ENCODE data around the gene CCDC112.
"Not testable (repeated sequence)": the region's sequence is repeated elsewhere in the genome, so short reads cannot be mapped to it uniquely, and the experiment has no call there.

CCDC112 gene

GRCh38 chr5:115296124-115297022 is at the start of gene CCDC112:
Gene CCDC112 (minus strand): TSS chr5:115296654. CDS start chr5:115296543, 111 bp downstream.
- FAIRE-seq: peak; percentile 38
- DNase-seq (ENCODE audit: extremely low spot score, insufficient read length, low read depth): peak; percentile 84

GRCh38 chr5:115345344-115345743 is 48.9 kb upstream of the CCDC112 start:
- FAIRE-seq: peak; percentile 15

GRCh38 chr5:115343855-115344254 is 47.4 kb upstream of the CCDC112 start:
- DNase-seq (ENCODE audit: extremely low spot score, insufficient read length, low read depth) (no peak), FAIRE-seq (no peak)

More at GRCh38 chr5:115345344-115345743, 48.9 kb upstream of the CCDC112 start:
- DNase-seq (ENCODE audit: extremely low spot score, insufficient read length, low read depth): no peak

- no peak for DNase-seq (ENCODE audit: extremely low spot score, insufficient read length, low read depth)
- FAIRE-seq: no peak
Observed at GRCh38 chr5:115342590-115343377, 46.3 kb upstream of the CCDC112 start.

GRCh38 chr5:115341745-115342144 is 45.3 kb upstream of the CCDC112 start:
- FAIRE-seq (no peak), DNase-seq (ENCODE audit: extremely low spot score, insufficient read length, low read depth) (no peak)

GRCh38 chr5:115338851-115339250 is 42.4 kb upstream of the CCDC112 start:
- no peak for FAIRE-seq
- DNase-seq (ENCODE audit: extremely low spot score, insufficient read length, low read depth): no peak

- no peak for FAIRE-seq
- no peak for DNase-seq (ENCODE audit: extremely low spot score, insufficient read length, low read depth)
Observed at GRCh38 chr5:115337882-115338281, 41.4 kb upstream of the CCDC112 start.

- no peak for DNase-seq (ENCODE audit: extremely low spot score, insufficient read length, low read depth)
- no peak for FAIRE-seq
Observed at GRCh38 chr5:115336964-115337363, 40.5 kb upstream of the CCDC112 start.

GRCh38 chr5:115336201-115336720 is 39.8 kb upstream of the CCDC112 start:
- DNase-seq (ENCODE audit: extremely low spot score, insufficient read length, low read depth): no peak
- FAIRE-seq: no peak

- no peak for FAIRE-seq
Observed at GRCh38 chr5:115335301-115335700, 38.8 kb upstream of the CCDC112 start.

GRCh38 chr5:115333164-115333563 is 36.7 kb upstream of the CCDC112 start:
- DNase-seq (ENCODE audit: extremely low spot score, insufficient read length, low read depth): no peak
- no peak for FAIRE-seq

More at GRCh38 chr5:115335301-115335700, 38.8 kb upstream of the CCDC112 start:
- no peak for DNase-seq (ENCODE audit: extremely low spot score, insufficient read length, low read depth)

- FAIRE-seq (peak; percentile 44), DNase-seq (ENCODE audit: extremely low spot score, insufficient read length, low read depth) (no peak)
Observed at GRCh38 chr5:115330830-115331229, 34.4 kb upstream of the CCDC112 start.

GRCh38 chr5:115329475-115329874 is 33.0 kb upstream of the CCDC112 start:
- DNase-seq (ENCODE audit: extremely low spot score, insufficient read length, low read depth) (no peak), FAIRE-seq (peak; percentile 21)

- FAIRE-seq; DNase-seq (ENCODE audit: extremely low spot score, insufficient read length, low read depth): not testable (repeated sequence)
Observed at GRCh38 chr5:115328617-115329274, 32.3 kb upstream of the CCDC112 start.

- FAIRE-seq: no peak
- DNase-seq (ENCODE audit: extremely low spot score, insufficient read length, low read depth): no peak
Observed at GRCh38 chr5:115325296-115325959, 29.0 kb upstream of the CCDC112 start.

- FAIRE-seq (no peak), DNase-seq (ENCODE audit: extremely low spot score, insufficient read length, low read depth) (no peak)
Observed at GRCh38 chr5:115324021-115324420, 27.6 kb upstream of the CCDC112 start.

GRCh38 chr5:115322729-115323128 is 26.3 kb upstream of the CCDC112 start:
- DNase-seq (ENCODE audit: extremely low spot score, insufficient read length, low read depth) (no peak), FAIRE-seq (no peak)

- FAIRE-seq: no peak
- no peak for DNase-seq (ENCODE audit: extremely low spot score, insufficient read length, low read depth)
Observed at GRCh38 chr5:115321309-115321708, 24.9 kb upstream of the CCDC112 start.

- no peak for DNase-seq (ENCODE audit: extremely low spot score, insufficient read length, low read depth)
- FAIRE-seq: no peak
Observed at GRCh38 chr5:115320515-115320914, 24.1 kb upstream of the CCDC112 start.

- FAIRE-seq: no peak
- DNase-seq (ENCODE audit: extremely low spot score, insufficient read length, low read depth): no peak
Observed at GRCh38 chr5:115320006-115320405, 23.6 kb upstream of the CCDC112 start.
